ENCODE measurements around the gene RALGDS. TPM values are rescaled to one million over a fixed set of nuclear protein-coding genes. Genes with fewer than 3 reads are reported as not detected.

RALGDS gene
- total and polyA plus RNA-seq, 2 donors (not counting 3 experiments of a cell fraction or from before 2014, with no cell fraction given) = 41.4 to 60.0 TPM

DNA sequence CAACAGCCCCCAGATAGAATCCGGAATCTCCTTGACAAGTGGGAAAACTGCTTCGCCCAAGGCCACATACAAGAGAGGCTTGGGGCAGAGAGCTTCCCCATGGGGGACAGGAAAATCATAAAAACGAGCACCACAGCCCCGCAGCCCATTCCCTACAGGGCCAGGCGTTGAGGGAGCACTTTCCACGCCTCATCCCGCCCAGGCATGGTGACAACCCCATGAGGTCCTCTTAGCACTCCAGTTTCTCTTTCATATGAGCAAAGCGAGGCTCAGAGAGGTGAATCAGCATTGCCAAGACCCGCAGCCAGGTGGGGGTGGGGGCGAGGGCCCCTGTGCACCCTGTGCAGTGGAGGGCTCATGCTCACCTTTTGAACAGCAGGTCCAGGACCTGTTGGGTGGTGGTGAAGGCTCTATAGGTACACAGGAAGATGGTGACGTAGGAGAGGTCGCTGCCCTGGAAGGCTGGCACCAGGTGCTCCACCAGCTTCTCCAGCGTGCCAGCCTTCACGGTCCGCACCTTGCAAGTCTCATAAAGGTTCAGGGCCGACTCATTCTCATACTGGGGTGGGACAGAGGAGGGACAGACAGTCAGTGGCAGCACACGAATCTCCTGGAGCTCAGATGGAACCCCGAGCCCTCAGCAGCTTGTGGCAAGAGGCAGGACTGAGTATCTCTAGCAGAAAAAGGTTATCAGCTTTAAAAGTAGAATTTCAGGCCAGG, 10.9 kb downstream of the RALGDS start:
- Histone ChIP-seq H3K9me3 (replicated peaks; ENCODE audit: control insufficient read depth, insufficient read depth, low read length) (no peaks in the 10 kb centered on the region), H3K9ac (replicated peaks; ENCODE audit: extremely low read depth, insufficient read depth, low read length) (no peak overlapping the region), H3K4me1 (ENCODE audit: control insufficient read depth, extremely low read depth, insufficient read depth, low read length) (peaks cover 13% of the 10 kb centered on the region), H3K79me2 (ENCODE audit: control insufficient read depth, insufficient read depth, low read length) (no peaks in the 10 kb centered on the region), H3K9me1 (replicated peaks; ENCODE audit: control insufficient read depth, extremely low read depth, insufficient read depth, low read length) (no peaks in the 10 kb centered on the region), H4K20me1 (replicated peaks; ENCODE audit: control insufficient read depth, extremely low read depth, insufficient read depth, low read length) (no peaks in the 10 kb centered on the region), H2AFZ (ENCODE audit: low read depth, low read length) (no peak overlapping the region), H3K27ac (ENCODE audit: insufficient read depth, low read depth, low read length) (no peak overlapping the region), H3K27me3 (ENCODE audit: control insufficient read depth in 2 of 2, insufficient read depth in 2 of 2, low read length in 2 of 2) (no peaks in the 10 kb centered on the region), H3K4me3 (replicated peaks in 1 of 3; ENCODE audit: insufficient read depth in 1 of 3, low read depth in 1 of 3, low read length in 3 of 3) (no peak overlapping the region), H3K36me3 (ENCODE audit: control insufficient read depth in 2 of 2, extremely low read depth in 1 of 2, insufficient read depth in 2 of 2, low read length in 2 of 2) (peaks cover 8 to 41% of the 10 kb centered on the region in 2 experiments), H3K4me2 (ENCODE audit: insufficient read depth, low read length) (no peak overlapping the region)
- intact Hi-C loops (cut with micrococcal nuclease) = no loop called here
- BruUV-seq (replicated peaks) = no TSS peak
- TF ChIP-seq, protein P1, sequence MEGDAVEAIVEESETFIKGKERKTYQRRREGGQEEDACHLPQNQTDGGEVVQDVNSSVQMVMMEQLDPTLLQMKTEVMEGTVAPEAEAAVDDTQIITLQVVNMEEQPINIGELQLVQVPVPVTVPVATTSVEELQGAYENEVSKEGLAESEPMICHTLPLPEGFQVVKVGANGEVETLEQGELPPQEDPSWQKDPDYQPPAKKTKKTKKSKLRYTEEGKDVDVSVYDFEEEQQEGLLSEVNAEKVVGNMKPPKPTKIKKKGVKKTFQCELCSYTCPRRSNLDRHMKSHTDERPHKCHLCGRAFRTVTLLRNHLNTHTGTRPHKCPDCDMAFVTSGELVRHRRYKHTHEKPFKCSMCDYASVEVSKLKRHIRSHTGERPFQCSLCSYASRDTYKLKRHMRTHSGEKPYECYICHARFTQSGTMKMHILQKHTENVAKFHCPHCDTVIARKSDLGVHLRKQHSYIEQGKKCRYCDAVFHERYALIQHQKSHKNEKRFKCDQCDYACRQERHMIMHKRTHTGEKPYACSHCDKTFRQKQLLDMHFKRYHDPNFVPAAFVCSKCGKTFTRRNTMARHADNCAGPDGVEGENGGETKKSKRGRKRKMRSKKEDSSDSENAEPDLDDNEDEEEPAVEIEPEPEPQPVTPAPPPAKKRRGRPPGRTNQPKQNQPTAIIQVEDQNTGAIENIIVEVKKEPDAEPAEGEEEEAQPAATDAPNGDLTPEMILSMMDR (IDR thresholded peaks at IDR 0.05; ENCODE audit: extremely low read depth in 1 of 2, insufficient read depth in 1 of 2, low read depth in 1 of 2, low read length in 2 of 2) = no peak
- TF ChIP-seq EZH2 (IDR thresholded peaks at IDR 0.05; ENCODE audit: borderline replicate concordance, low read depth, low read length, severe bottlenecking) (no peak), POLR2AphosphoS5 (IDR thresholded peaks at IDR 0.05; ENCODE audit: insufficient read depth, low read depth, low read length) (no peak)
- DNase-seq (ENCODE audit: low read depth, low spot score) (no peak), FAIRE-seq (no peak)
- POLR2A ChIA-PET = interaction anchor here (1.0 kb wide), 1 partner anchor 34 kb away, joined by 3 read pairs; no protein-coding TSS in a partner anchor
- CTCF ChIA-PET = interaction anchor here (1.2 to 8.0 kb wide), 2 partner anchors 34 to 38 kb away, joined by 3 to 110 read pairs; no protein-coding TSS in a partner anchor
- dilution Hi-C loops (cut with MboI; ENCODE audit: extremely low pct_ligation_motif_present, low sequenced_read_pairs) = no loop called here

Measured in endothelial cell of umbilical vein (primary cell).